Activated naive CD4-positive, alpha-beta T cell treated with anti-CD3 and anti-CD28 coated beads, Interleukin-2, amount 50 U/mL, for 24 hours (primary cell): ENCODE results near the gene RHOBTB3.
"Not testable (repeated sequence)": the region's sequence is repeated elsewhere in the genome, so short reads cannot be mapped to it uniquely, and the experiment has no call there.

Source experiments
- H3K27ac Mint-ChIP-seq: one replicate; pipeline ENCODE4 v1.8.0; 2021; ENCODE audit warnings: mild to moderate bottlenecking, mixed read lengths
- H3K27me3 Mint-ChIP-seq: one replicate; pipeline ENCODE4 v1.8.0; 2021; ENCODE audit warnings: mixed read lengths
- H3K36me3 Mint-ChIP-seq: one replicate; pipeline ENCODE4 v1.8.0; 2021; ENCODE audit warnings: mixed read lengths
- H3K4me1 Mint-ChIP-seq: one replicate; pipeline ENCODE4 v1.8.0; 2021; ENCODE audit warnings: mixed read lengths
- H3K4me3 Mint-ChIP-seq: one replicate; pipeline ENCODE4 v1.8.0; 2021; ENCODE audit warnings: mild to moderate bottlenecking, mixed read lengths
- H3K9me3 Mint-ChIP-seq: one replicate; pipeline ENCODE4 v1.8.0; 2021; ENCODE audit warnings: mixed read lengths

Gene RHOBTB3

GRCh38 chr5:95710651-95711500 lies 20.3 kb upstream of the RHOBTB3 start:
- not testable (repeated sequence) for H3K27ac Mint-ChIP-seq, H3K36me3 Mint-ChIP-seq, H3K27me3 Mint-ChIP-seq, H3K4me3 Mint-ChIP-seq, H3K9me3 Mint-ChIP-seq
- H3K4me1 Mint-ChIP-seq = peaks cover 15% of the 10 kb centered on the region

DNA sequence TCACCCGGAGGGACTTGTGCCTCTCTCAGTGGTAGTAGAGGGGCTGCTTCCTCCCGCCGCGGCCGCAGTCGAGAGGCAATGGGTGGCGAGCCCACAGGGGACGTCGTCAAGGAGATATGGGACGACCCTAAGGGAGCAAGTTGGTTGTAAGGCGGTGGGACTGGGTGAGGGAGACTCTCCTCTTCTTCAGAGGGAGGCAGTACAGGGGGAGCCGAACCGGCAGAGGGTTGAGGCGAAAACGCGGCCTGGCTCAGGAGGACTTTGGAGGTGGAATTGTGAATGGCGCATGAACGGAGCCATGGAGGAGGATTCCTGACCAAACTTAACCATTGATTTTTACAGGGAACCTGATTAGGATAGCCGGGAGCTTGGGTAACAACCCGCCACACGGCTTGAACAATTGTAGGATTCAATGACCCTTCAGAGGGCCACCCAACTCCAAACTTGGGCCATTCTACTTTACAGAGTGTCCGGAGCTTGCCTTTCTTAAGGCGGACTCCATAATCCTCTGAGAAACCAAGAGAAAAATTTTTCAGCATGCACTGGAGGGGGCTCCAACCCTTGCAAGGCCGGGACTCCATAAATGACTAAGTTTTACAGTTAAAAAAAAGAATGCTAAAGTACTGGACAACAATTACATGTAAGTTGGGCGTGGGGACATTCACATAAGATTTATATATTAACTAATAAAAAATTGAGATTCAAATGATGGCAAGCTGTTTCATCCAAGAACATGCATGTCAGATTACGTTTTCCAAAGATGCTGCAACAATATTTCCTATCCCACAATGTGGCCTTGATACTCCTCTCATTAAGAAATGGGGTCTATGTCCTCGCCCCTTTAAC lies 19.4 kb upstream of the RHOBTB3 start:
- Mint-ChIP-seq H3K36me3 (peaks cover 1% of the 10 kb centered on the region), H3K4me1 (peaks cover 15% of the 10 kb centered on the region), H3K27me3 (no peaks in the 10 kb centered on the region), H3K4me3 (no peak overlapping the region), H3K9me3 (no peaks in the 10 kb centered on the region), H3K27ac (no peak overlapping the region)

- Mint-ChIP-seq H3K4me3 (no peak overlapping the region), H3K4me1 (peaks cover 15% of the 10 kb centered on the region), H3K9me3 (no peaks in the 10 kb centered on the region), H3K36me3 (peaks cover 1% of the 10 kb centered on the region), H3K27me3 (no peaks in the 10 kb centered on the region), H3K27ac (no peak overlapping the region)
Observed at GRCh38 chr5:95712347-95712958, 18.7 kb upstream of the RHOBTB3 start.

GRCh38 chr5:95713246-95713645 lies 17.9 kb upstream of the RHOBTB3 start:
- not testable (repeated sequence) for H3K36me3 Mint-ChIP-seq, H3K27ac Mint-ChIP-seq, H3K4me3 Mint-ChIP-seq, H3K27me3 Mint-ChIP-seq, H3K9me3 Mint-ChIP-seq
- peaks cover 15% of the 10 kb centered on the region for H3K4me1 Mint-ChIP-seq

DNA sequence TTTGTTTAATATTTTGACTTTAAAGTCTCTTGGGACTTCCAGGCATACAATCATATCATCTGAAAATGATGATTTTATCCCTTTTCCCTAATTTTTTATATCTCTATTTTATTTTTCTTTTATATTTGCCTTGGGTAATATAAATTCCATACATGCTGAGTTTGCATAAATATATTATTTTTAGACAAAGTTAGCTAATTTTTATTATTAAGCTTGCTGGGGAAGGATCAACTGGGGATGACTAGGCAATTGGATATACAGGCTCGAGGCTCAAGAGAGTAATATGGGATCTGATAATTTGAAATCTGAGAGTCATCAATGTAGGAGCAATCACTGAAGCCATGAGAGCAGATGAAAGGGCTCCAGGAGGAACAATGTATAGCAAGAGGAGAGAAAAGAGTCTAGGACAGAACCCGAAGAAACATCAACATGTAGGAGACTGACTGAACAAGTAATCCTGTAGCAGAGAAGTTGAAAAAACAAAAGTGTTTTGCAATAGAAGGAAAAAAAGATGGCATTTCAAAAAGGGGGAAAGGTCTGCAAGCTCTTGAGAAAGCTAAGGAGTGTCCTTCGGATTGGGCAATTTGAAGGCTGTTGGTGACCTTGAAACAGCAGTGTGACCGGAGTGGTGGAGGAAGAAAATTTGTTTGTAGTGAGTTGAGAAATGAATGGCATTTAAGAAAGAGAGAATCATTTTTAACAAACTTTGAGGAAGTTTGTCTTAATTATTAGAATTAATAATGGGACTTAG lies 17.0 kb upstream of the RHOBTB3 start:
- Mint-ChIP-seq H3K9me3 (no peaks in the 10 kb centered on the region), H3K36me3 (peaks cover 1% of the 10 kb centered on the region), H3K4me3 (no peak overlapping the region), H3K4me1 (peaks cover 15% of the 10 kb centered on the region), H3K27ac (peak overlapping the region; percentile 30), H3K27me3 (no peaks in the 10 kb centered on the region)

DNA sequence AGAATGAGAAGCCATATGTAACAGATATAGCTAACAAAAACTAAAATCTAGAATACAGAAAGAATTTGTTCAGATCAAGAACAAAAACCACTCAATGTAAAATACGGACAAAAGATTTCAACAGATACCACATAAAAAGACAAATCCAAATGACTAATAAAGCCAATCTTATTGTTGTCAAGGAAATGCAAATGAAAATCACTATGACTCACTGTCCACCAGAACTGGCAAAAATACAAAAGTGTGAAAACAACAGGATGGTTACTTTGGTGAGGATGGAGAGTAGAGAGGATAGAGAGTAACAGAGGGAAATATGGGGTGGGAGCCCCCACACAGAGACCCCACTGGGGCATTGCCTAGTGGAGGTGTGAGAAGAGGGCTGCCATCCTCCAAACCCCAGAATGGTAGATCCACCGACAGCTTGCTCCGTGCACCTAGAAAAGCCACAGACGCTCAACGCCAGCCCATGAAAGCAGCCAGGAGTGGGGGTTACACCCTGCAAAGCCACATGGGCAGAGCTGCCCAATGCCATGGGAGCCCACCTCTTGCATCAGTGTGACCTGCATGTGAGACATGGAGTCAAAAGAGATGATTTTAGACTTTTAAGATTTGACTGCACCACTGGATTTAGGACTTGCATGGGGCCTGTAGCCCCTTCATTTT lies 15.2 kb upstream of the RHOBTB3 start:
- Mint-ChIP-seq H3K9me3 (no peaks in the 10 kb centered on the region), H3K4me3 (peak overlapping the region; percentile 8), H3K36me3 (peaks cover 1% of the 10 kb centered on the region), H3K27me3 (no peaks in the 10 kb centered on the region), H3K27ac (peak overlapping the region; percentile 61), H3K4me1 (peaks cover 20% of the 10 kb centered on the region)

GRCh38 chr5:95717439-95717838 lies 13.7 kb upstream of the RHOBTB3 start:
- Mint-ChIP-seq H3K27ac (no peak overlapping the region), H3K36me3 (peaks cover 1% of the 10 kb centered on the region), H3K9me3 (no peaks in the 10 kb centered on the region), H3K4me1 (peaks cover 17% of the 10 kb centered on the region), H3K27me3 (no peaks in the 10 kb centered on the region), H3K4me3 (no peak overlapping the region)

- no peak overlapping the region for H3K27ac Mint-ChIP-seq
- peaks cover 16% of the 10 kb centered on the region for H3K4me1 Mint-ChIP-seq
- peaks cover 1% of the 10 kb centered on the region for H3K36me3 Mint-ChIP-seq
- no peak overlapping the region for H3K4me3 Mint-ChIP-seq
- no peaks in the 10 kb centered on the region for H3K27me3 Mint-ChIP-seq
- H3K9me3 Mint-ChIP-seq = no peaks in the 10 kb centered on the region
Observed at GRCh38 chr5:95718203-95718602, 12.9 kb upstream of the RHOBTB3 start.

GRCh38 chr5:95718738-95719137 lies 12.4 kb upstream of the RHOBTB3 start:
- no peak overlapping the region for H3K4me3 Mint-ChIP-seq

DNA sequence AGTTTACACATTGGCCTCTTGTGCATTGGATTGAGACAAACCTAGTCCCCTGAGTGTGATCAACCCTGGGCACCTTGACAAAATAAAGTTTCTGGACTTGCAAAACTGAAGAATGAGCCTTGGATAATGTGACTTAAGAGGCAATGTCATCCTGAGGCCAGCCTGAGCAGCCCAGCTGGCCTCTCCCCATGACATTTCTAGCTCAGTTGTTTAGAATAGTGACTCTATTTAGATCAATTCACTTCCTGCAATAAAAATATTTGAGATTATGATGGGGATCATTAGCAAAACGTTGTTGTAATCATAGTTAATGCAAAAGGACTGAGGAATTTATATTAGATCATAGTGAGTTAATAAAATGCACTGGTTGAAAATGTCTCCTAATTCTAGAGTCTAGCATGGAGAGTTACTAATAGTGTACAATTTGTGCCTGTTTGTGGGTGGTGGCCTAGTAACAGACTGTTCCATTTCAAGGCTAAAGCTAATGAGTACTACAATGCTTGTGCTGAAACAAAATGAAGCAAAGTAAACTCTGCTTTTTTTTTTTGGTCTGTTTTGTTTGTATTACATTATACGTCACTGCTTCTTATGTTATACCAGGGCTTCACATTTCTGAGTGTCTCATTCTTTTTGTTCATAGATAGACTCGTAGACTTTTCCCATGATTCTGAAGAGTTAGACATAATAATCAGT lies 10.9 kb upstream of the RHOBTB3 start:
- no peaks in the 10 kb centered on the region for H3K27me3 Mint-ChIP-seq
- no peak overlapping the region for H3K27ac Mint-ChIP-seq
- H3K36me3 Mint-ChIP-seq = peaks cover 1% of the 10 kb centered on the region
- peaks cover 12% of the 10 kb centered on the region for H3K4me1 Mint-ChIP-seq
- H3K4me3 Mint-ChIP-seq = no peak overlapping the region
- no peaks in the 10 kb centered on the region for H3K9me3 Mint-ChIP-seq

More at GRCh38 chr5:95718738-95719137, 12.4 kb upstream of the RHOBTB3 start:
- Mint-ChIP-seq H3K36me3 (peaks cover 1% of the 10 kb centered on the region), H3K4me1 (peaks cover 14% of the 10 kb centered on the region), H3K27ac (no peak overlapping the region), H3K27me3 (no peaks in the 10 kb centered on the region), H3K9me3 (no peaks in the 10 kb centered on the region)

DNA sequence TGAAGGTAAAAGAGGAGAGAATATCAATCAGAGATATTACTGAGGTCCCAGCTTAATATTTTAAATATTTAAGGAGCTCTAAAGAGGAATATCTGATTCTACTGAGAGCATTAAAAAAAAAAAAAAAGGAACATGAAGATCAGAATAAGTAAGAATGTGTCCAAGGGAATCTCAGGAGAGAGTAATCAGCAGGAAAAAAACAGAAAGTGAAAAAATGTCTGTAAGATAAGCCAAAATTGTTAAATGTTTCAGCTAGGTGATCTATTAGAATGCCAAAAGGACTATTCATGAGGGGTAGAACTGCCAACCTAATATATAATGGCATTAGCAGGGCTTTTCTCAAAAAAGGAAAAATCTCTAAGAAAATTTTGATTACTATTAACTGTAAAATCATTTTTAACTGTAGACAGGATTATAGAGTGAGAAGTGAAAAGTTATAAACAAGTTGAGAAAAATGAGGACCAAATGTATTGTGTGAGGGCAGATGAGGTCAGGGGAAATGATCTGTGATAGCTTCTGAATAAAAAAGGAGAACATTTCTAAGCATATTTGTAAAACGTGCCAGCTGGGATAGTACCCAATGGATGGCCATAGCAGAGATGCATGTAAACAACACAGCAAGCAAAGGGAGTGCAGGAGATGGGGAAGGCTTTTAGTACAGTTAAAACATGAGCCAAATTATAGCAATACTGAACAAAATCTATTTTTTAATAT lies 9.4 kb upstream of the RHOBTB3 start:
- H3K4me3 Mint-ChIP-seq = no peak overlapping the region
- no peaks in the 10 kb centered on the region for H3K9me3 Mint-ChIP-seq
- H3K27me3 Mint-ChIP-seq = no peaks in the 10 kb centered on the region
- H3K4me1 Mint-ChIP-seq = peaks cover 17% of the 10 kb centered on the region
- H3K36me3 Mint-ChIP-seq = no peaks in the 10 kb centered on the region
- no peak overlapping the region for H3K27ac Mint-ChIP-seq

DNA sequence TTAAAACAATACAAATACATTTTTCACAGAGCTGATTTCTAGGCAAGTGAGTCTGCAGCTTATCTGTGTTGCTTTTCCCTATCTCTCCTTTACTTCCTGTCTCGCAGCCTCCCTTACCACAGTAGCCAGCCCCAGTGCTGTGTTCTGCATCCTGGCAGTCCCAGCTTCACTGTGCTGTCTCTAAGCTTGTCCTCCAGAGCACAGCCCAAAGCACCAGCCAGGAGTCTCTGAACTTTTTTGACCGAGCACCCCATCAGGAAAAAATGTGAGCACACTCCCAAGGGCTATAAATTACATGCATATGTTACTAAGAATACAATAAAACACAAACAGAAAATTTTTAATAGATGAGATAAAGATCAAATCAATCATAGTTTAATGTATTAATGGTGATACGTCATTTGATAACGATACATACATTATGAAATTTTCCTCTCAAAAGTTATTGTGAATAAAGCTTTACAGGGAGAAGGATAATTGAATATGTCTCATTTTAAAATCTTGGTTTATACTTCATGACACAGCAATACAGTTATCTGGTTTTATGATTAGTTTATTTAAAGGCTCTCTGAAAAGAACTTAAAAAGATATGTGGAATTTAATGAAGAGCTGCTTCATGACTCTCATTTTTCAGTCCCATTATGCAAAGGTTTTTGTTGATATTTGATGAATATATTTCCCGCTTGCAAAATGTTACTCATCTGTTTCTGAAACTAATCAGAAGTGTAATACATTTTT lies 7.3 kb upstream of the RHOBTB3 start:
- no peaks in the 10 kb centered on the region for H3K36me3 Mint-ChIP-seq
- H3K9me3 Mint-ChIP-seq = no peaks in the 10 kb centered on the region
- no peak overlapping the region for H3K27ac Mint-ChIP-seq
- no peak overlapping the region for H3K4me3 Mint-ChIP-seq
- no peaks in the 10 kb centered on the region for H3K27me3 Mint-ChIP-seq
- H3K4me1 Mint-ChIP-seq = peaks cover 38% of the 10 kb centered on the region

- H3K27ac Mint-ChIP-seq = no peak overlapping the region
- no peaks in the 10 kb centered on the region for H3K9me3 Mint-ChIP-seq
- peaks cover 1% of the 10 kb centered on the region for H3K27me3 Mint-ChIP-seq
- H3K4me1 Mint-ChIP-seq = peaks cover 46% of the 10 kb centered on the region
- no peak overlapping the region for H3K4me3 Mint-ChIP-seq
- no peaks in the 10 kb centered on the region for H3K36me3 Mint-ChIP-seq
Observed at GRCh38 chr5:95725071-95725820, 5.9 kb upstream of the RHOBTB3 start.
